IMR-90 (cell line): ENCODE results near the gene HDGFL3. TPM values are rescaled to one million over a fixed set of nuclear protein-coding genes. Genes with fewer than 3 reads are reported as not detected.

ENCODE experiments used
- ATAC-seq: fragments of 200-7000 bp; cut with Tn5 transposase; 2 replicates; pipeline ENCODE4 v1.9.1; 2020; ENCODE audit warnings: low read depth, mild to moderate bottlenecking, moderate library complexity
- BruUV-seq: library from RNA; stranded (reverse); fragments of 400-500 nt; replicated peaks from 2 replicates; lab custom pipeline; 2021; lab: Mats Ljungman, UMichigan
- CTCF ChIA-PET: fragments of 300-600 bp; formaldehyde crosslinking; extraction: SDS; loops from one replicate; lab custom pipeline; 2021; ENCODE audit warnings: antibody characterized with exemption; lab: Yijun Ruan, JAX
- POLR2A ChIA-PET: fragments of 300-600 bp; sonication (Branson Sonifier 250); formaldehyde crosslinking; loops from one replicate; lab custom pipeline; 2022; ENCODE audit warnings: antibody characterized with exemption; ENCODE audit not compliant: unreplicated experiment; lab: Charles Lee
- DNase-seq: peaks from one replicate; pipeline ENCODE4 v3.0.0; 2013
- H2AFZ ChIP-seq: replicated peaks from 2 replicates; pipeline ENCODE3; 2013; ENCODE audit warnings: low read length, mild to moderate bottlenecking; ENCODE audit not compliant: poor library complexity
- H2AK5ac ChIP-seq: 2 replicates; pipeline ENCODE4 v1.6.1; 2013; ENCODE audit warnings: low read depth, low read length, inconsistent platforms
- H2AK9ac ChIP-seq: replicated peaks from 2 replicates; pipeline ENCODE3; 2013; ENCODE audit warnings: mild to moderate bottlenecking, low read depth, low read length, moderate library complexity; ENCODE audit not compliant: poor library complexity
- H2BK120ac ChIP-seq: 2 replicates; pipeline ENCODE4 v1.6.1; 2013; ENCODE audit warnings: low read depth, low read length, inconsistent platforms
- H2BK15ac ChIP-seq: 3 replicates; pipeline ENCODE4 v1.6.1; 2013; ENCODE audit warnings: low read depth, low read length, inconsistent platforms
- H2BK20ac ChIP-seq: 2 replicates; pipeline ENCODE4 v1.6.1; 2013; ENCODE audit warnings: low read depth, mild to moderate bottlenecking, inconsistent platforms, low read length, moderate library complexity
- H2BK5ac ChIP-seq: 2 replicates; pipeline ENCODE4 v1.6.1; 2013; ENCODE audit warnings: mild to moderate bottlenecking, low read depth, low read length, inconsistent platforms; ENCODE audit not compliant: poor library complexity, severe bottlenecking
- H3K14ac ChIP-seq: replicated peaks from 2 replicates; pipeline ENCODE4 v1.6.1; 2013; ENCODE audit warnings: low read depth, low read length, inconsistent platforms
- H3K18ac ChIP-seq: 2 replicates; pipeline ENCODE4 v1.6.1; 2013; ENCODE audit warnings: low read depth, low read length, control low read depth
- H3K23ac ChIP-seq: 2 replicates; pipeline ENCODE4 v1.6.1; 2013; ENCODE audit warnings: low read depth, low read length, inconsistent platforms
- H3K27ac ChIP-seq: 2 replicates; pipeline ENCODE4 v1.5.1; 2013; ENCODE audit warnings: mild to moderate bottlenecking, control low read depth, low read length; ENCODE audit not compliant: insufficient read depth
- H3K27me3 ChIP-seq: 2 replicates; pipeline ENCODE4 v1.6.1; 2013; ENCODE audit warnings: low read length; ENCODE audit not compliant: control insufficient read depth, insufficient read depth
- H3K36me3 ChIP-seq: 2 replicates; pipeline ENCODE4 v1.6.1; 2013; ENCODE audit warnings: low read length, mixed read lengths; ENCODE audit not compliant: control insufficient read depth, insufficient read depth
- H3K4ac ChIP-seq: 2 replicates; pipeline ENCODE4 v1.6.1; 2013; ENCODE audit warnings: low read depth, low read length, inconsistent platforms
- H3K4me1 ChIP-seq: 2 replicates; pipeline ENCODE4 v1.6.1; 2013; ENCODE audit warnings: low read length, mixed read lengths; ENCODE audit not compliant: control insufficient read depth, insufficient read depth
- H3K4me2 ChIP-seq: 2 replicates; pipeline ENCODE4 v1.6.1; 2013; ENCODE audit warnings: low read depth, mild to moderate bottlenecking, control low read depth, low read length, moderate library complexity
- H3K4me3 ChIP-seq: 2 replicates; pipeline ENCODE4 v1.5.1; 2013; ENCODE audit warnings: low read depth, mild to moderate bottlenecking, control low read depth, low read length, moderate library complexity; ENCODE audit not compliant: insufficient read depth
- H3K56ac ChIP-seq: 2 replicates; pipeline ENCODE4 v1.6.1; 2013; ENCODE audit warnings: low read length, inconsistent platforms; ENCODE audit not compliant: insufficient read depth; ENCODE audit errors: extremely low read depth
- H3K79me1 ChIP-seq, 2 experiments: 2 replicates each; pipeline ENCODE4 v1.6.1; 2013; ENCODE audit warnings: low read length in 2 of 2, inconsistent platforms in 1 of 2, low read depth in 1 of 2
- H3K9ac ChIP-seq: 2 replicates; pipeline ENCODE4 v1.6.1; 2013; ENCODE audit warnings: low read depth, low read length, control low read depth
- H3K9me1 ChIP-seq: 2 replicates; pipeline ENCODE4 v1.6.1; 2013; ENCODE audit warnings: low read length, inconsistent platforms; ENCODE audit not compliant: insufficient read depth
- H3K9me3 ChIP-seq: 2 replicates; pipeline ENCODE4 v1.6.1; 2013; ENCODE audit warnings: low read length; ENCODE audit not compliant: control insufficient read depth, insufficient read depth
- H4K20me1 ChIP-seq: 2 replicates; pipeline ENCODE4 v1.6.1; 2013; ENCODE audit warnings: low read length, inconsistent platforms; ENCODE audit not compliant: insufficient read depth
- H4K5ac ChIP-seq: 2 replicates; pipeline ENCODE4 v1.6.1; 2013; ENCODE audit warnings: mild to moderate bottlenecking, low read depth, low read length, control low read depth
- H4K8ac ChIP-seq, 2 experiments: 2 replicates each; pipeline ENCODE4 v1.6.1; 2013; ENCODE audit warnings: low read depth in 2 of 2, low read length in 2 of 2, control low read depth in 1 of 2, inconsistent platforms in 1 of 2
- H4K91ac ChIP-seq: 2 replicates; pipeline ENCODE4 v1.6.1; 2013; ENCODE audit warnings: low read depth, low read length, inconsistent platforms; ENCODE audit not compliant: insufficient read depth
- CEBPB ChIP-seq: IDR thresholded peaks from 2 replicates; pipeline ENCODE4 v1.6.1; 2012; ENCODE audit warnings: low read depth, low read length, improper control_type of control experiment
- USF2 ChIP-seq: fragments of 150-350 bp; IDR thresholded peaks from 2 replicates; pipeline ENCODE4 v1.6.1; 2017; ENCODE audit warnings: mild to moderate bottlenecking, antibody characterized with exemption, low read length, low read depth
- WGBS, 2 experiments: methylation state at CpG; one replicate each; pipeline versions ENCODE4 v1.1.5 to v1.1.7; 2013; ENCODE audit warnings: missing lambda C conversion rate in 2 of 2; ENCODE audit not compliant: insufficient read length in 1 of 2; ENCODE audit errors: extremely low coverage in 2 of 2; 5-methylcytosine and 5-hydroxymethylcytosine counted together
- dilution Hi-C: fragments of 300-500 bp; cut with HindIII; formaldehyde crosslinking; loops from one replicate; pipeline ENCODE4 v1.14.3; 2018; ENCODE audit warnings: low sequenced_read_pairs; ENCODE audit not compliant: unreplicated experiment
- in situ Hi-C: fragments of 300-500 bp; cut with MboI; formaldehyde crosslinking; loops from 3 replicates; pipeline ENCODE4 v1.14.3; 2019; ENCODE audit warnings: low sequenced_read_pairs, inconsistent platforms, mixed read lengths
- intact Hi-C: fragments of 100-400 bp; cut with micrococcal nuclease; formaldehyde crosslinking; loops from 2 replicates; pipeline ENCODE4 v1.10.0; 2022
- polyA plus RNA-seq, 3 experiments: library from polyadenylated mRNA; depleted of rRNA; stranded (reverse); fragments of >200 nt; gene quantifications; 2 replicates each; pipeline ENCODE4 v1.2.3, GENCODE V29; 2012; ENCODE audit warnings: low replicate concordance in 1 of 3
- total RNA-seq: library from RNA; depleted of rRNA; stranded (reverse); fragments of >200 nt; gene quantifications from 2 replicates; pipeline ENCODE4 v1.2.3, GENCODE V29; 2012

The HDGFL3 gene
- total and polyA plus RNA-seq, 2 of the 4 experiments (the other 2 are of a cell fraction), result 9.5 to 18.1 TPM

DNA sequence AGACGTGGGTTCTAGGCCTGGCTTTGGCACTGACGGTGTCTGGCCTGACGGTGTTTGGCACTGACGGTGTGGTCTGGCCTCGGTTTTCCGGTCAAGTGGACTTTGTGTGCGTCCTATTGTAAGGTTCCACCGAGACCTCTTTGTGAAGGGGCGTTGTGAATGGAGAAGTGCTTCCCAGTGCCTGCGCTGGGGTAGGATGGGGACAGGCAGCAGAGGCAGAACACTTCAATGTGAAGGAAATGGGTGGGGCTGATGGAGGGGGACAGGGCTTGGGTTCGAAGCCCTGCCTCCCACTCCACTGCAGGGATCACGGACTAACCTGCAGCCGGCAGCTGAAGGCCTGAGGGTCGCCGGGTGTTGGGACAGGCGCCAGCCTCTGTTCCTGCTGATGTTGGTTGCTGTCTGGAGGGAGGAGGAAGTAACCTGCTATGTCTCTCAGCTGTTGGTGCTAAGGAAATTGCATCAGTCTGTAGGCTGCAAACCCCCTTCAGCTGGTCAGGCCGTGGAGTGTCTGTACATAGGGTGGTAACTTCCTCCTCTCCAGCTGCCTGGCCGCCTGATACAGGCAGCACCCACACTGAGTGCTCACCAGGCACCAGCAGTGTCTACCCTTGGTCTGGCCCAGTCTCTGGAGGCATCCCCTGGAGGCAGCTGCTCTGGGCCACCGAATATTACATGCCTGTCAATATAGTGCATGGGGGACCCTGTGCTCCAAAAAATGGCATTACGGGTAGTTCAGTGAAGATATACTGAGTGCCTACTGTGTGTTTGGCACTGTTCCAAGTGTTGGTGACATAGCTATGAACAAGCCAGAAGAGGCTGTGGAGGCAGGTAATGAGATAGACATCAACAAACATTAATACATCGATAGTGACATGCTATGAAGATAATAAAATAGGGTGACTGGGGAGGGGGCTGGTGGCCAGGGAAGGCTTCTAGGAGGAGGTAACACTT lies 99.1 kb downstream of the HDGFL3 start:
- peaks cover 8 to 41% of the 10 kb centered on the region in 2 experiments; a peak in 3 of 4 replicates for H3K79me1 ChIP-seq
- H4K91ac ChIP-seq, result peak overlapping the region; percentile 59
- peaks cover 27% of the 10 kb centered on the region for H3K9me1 ChIP-seq
- H3K36me3 ChIP-seq, result no peaks in the 10 kb centered on the region
- no peak overlapping the region for H3K27ac ChIP-seq
- peak overlapping the region; percentile 86 for H3K4me2 ChIP-seq
- peak overlapping the region; percentile 6; the same call in 1 of the 2 replicates for H4K5ac ChIP-seq
- no peak overlapping the region for H3K9ac ChIP-seq
- no TSS peak for BruUV-seq
- H3K18ac ChIP-seq, result no peak overlapping the region
- peak overlapping the region; percentile 14; the same call in 1 of the 2 replicates for H3K23ac ChIP-seq
- peak overlapping the region; percentile 92 for H2AK5ac ChIP-seq
- H2BK15ac ChIP-seq, result peak overlapping the region; percentile 47; the same call in 2 of the 3 replicates
- peaks cover 18% of the 10 kb centered on the region for H3K4me1 ChIP-seq
- H2BK20ac ChIP-seq, result peak overlapping the region; percentile 61
- no peak overlapping the region for H3K56ac ChIP-seq
- H3K27me3 ChIP-seq, result no peaks in the 10 kb centered on the region
- peak overlapping the region; percentile 75; the same call in 1 of the 2 replicates for H3K14ac ChIP-seq
- peak; percentile 9; the same call in 1 of the 2 replicates for ATAC-seq
- intact Hi-C loops, result no loop called here
- H4K20me1 ChIP-seq, result peaks cover 3% of the 10 kb centered on the region; the same call in 1 of the 2 replicates
- H2AK9ac ChIP-seq, result peak overlapping the region; percentile 31
- WGBS, 2 experiments, result 83% methylated on average over 6 of the region's 21 CpGs; no CpG with 5 or more reads in 1 of the 2 experiments
- H2AFZ ChIP-seq, result peak overlapping the region; percentile 91
- H4K8ac ChIP-seq, result peak overlapping the region; percentile 27 to 79; a peak in 3 of 4 replicates
- DNase-seq, result peak; percentile 52
- dilution Hi-C loops, result no loop called here
- ChIA-PET POLR2A (no interaction called here), CTCF (interaction anchor here (0.7 to 1.1 kb wide), 2 partner anchors 97 to 177 kb away, joined by 3 read pairs; partner anchors contain the start of gene C15orf40)
- H3K9me3 ChIP-seq, result no peaks in the 10 kb centered on the region
- TF ChIP-seq CEBPB, result peak; percentile 39; the same call in 1 of the 2 replicates
- no peak for TF ChIP-seq USF2
- in situ Hi-C loops, result no loop called here
- peak overlapping the region; percentile 12 for H3K4me3 ChIP-seq
- H2BK5ac ChIP-seq, result no peak overlapping the region
- H3K4ac ChIP-seq, result peak overlapping the region; percentile 88
- H2BK120ac ChIP-seq, result peak overlapping the region; percentile 72
